Lower leg skin (tissue), 4 donors: ENCODE data around the gene MDM4. TPM values are rescaled to one million over a fixed set of nuclear protein-coding genes. Genes with fewer than 3 reads are reported as not detected.

ENCODE experiments used
- DNase-seq, 2 donors: peaks; one replicate each; pipeline ENCODE4 v3.0.0-alpha.2; 2019; ENCODE audit warnings: low spot score in 2 of 2
- H3K4me3 ChIP-seq: fragments of 200-600 bp; sonication (generic); 2 replicates; pipeline ENCODE4 v1.5.1; 2017; ENCODE audit warnings: mild to moderate bottlenecking, low read depth; ENCODE audit not compliant: poor library complexity, severe bottlenecking
- POLR2A ChIP-seq, 2 donors: fragments of 450-650 bp; IDR thresholded peaks; one replicate each; pipeline ENCODE4 v1.6.1; 2016 to 2017; ENCODE audit warnings: antibody characterized with exemption in 2 of 2, mild to moderate bottlenecking in 1 of 2, moderate library complexity in 1 of 2
- WGBS, 2 donors: methylation state at CpG; one replicate each; pipeline ENCODE4 v1.1.5; 2018; 5-methylcytosine and 5-hydroxymethylcytosine counted together
- intact Hi-C: fragments of 100-400 bp; cut with DNase I; formaldehyde crosslinking; loops from one replicate; pipeline ENCODE4 v1.15.0; 2023; ENCODE audit warnings: low total_unique reads
- total RNA-seq, 4 donors: library from RNA; depleted of rRNA; stranded (reverse); fragments of >200 nt; gene quantifications; one replicate each; pipeline ENCODE4 v1.1.0, GENCODE V29; 2016
- TF ChIP-seq, protein P1 (sequence below), 3 donors: fragments of 450-650 bp; IDR thresholded peaks; one replicate each; pipeline ENCODE4 v1.5.1; 2016; ENCODE audit warnings: antibody characterized with exemption in 3 of 3, mild to moderate bottlenecking in 3 of 3, moderate library complexity in 2 of 3

The MDM4 gene
- total RNA-seq, 4 donors from 2014 or later: 32.4 to 89.0 (median 43.0) TPM

DNA sequence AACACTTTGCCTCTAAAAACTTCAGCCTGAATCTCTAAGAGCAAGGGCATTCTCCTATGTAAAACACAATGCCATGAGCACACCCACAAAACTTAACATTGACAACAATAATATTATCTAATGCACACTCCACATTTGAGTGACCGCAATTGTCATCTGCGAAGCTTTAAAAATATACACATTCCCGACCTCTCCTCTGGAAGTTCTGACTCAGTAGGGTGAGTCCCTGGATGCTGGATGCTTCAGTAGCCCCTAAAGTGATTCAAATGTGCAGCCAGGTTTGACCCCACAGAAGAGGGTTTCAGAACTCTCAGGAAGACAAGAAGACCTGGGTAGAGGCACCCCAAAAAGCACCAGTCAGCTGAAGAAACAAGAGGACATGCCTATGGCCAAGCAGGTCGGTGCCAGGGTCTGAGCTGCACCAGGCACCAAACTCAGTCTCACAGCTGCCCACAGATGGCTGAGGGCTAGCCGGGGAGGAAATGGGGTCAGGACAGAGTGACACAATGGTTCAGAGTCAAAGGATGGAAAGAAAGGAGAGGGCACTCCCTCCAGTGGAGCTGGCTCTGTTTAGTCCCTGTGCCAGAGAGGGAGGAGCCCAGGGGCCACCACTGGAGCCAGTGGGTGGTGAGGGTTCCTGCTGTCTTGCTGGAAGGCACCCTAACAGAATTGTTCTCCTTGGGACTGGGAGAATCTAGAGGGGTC, 39.0 kb upstream of the MDM4 start:
- no peak for DNase-seq
- intact Hi-C loops: no loop called here
- TF ChIP-seq POLR2A (IDR thresholded peaks at IDR 0.05): no peak
- TF ChIP-seq, protein P1, sequence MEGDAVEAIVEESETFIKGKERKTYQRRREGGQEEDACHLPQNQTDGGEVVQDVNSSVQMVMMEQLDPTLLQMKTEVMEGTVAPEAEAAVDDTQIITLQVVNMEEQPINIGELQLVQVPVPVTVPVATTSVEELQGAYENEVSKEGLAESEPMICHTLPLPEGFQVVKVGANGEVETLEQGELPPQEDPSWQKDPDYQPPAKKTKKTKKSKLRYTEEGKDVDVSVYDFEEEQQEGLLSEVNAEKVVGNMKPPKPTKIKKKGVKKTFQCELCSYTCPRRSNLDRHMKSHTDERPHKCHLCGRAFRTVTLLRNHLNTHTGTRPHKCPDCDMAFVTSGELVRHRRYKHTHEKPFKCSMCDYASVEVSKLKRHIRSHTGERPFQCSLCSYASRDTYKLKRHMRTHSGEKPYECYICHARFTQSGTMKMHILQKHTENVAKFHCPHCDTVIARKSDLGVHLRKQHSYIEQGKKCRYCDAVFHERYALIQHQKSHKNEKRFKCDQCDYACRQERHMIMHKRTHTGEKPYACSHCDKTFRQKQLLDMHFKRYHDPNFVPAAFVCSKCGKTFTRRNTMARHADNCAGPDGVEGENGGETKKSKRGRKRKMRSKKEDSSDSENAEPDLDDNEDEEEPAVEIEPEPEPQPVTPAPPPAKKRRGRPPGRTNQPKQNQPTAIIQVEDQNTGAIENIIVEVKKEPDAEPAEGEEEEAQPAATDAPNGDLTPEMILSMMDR (IDR thresholded peaks at IDR 0.05): no peak
- no peak overlapping the region for H3K4me3 ChIP-seq
- WGBS, 2 donors: 60 to 62% methylated on average over 5 of the region's 5 CpGs

DNA sequence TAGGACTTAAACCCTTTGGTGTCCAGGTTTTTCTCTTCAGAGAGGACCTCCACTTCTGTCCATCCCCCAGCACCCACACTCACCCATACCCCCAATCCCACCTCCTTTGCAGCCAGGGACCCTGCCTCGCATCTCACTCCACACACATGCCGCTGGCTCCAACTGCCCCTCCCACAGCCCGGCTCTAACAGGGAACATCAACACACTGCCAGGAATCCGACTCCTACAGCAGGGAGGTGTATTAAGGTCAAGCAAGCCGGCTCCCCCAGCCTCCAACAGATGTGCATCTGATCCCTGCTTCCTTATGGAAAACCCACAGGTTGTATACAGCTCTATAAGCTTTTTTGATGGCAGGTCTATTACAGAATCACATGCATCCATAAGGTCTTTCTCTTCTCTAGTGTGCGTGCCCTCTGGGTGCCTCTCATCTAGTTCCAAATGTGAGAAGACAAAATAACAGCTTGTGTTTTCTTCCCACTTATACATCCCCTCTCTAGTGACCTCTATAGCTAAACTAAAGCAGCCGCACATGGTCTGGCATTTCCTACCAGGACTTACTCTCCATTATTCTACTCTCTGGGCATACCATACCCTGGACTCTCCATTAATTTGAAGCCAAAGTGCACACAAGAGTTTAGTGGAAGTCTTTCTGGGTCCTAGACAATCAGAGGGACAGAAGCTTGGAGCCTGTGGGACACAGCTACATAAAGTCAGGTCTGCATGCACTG, 37.9 kb upstream of the MDM4 start:
- H3K4me3 ChIP-seq: no peak overlapping the region
- no peak for DNase-seq
- 45 to 50% methylated on average over 7 of the region's 7 CpGs for WGBS, 2 donors
- intact Hi-C loops: no loop called here
- TF ChIP-seq POLR2A (IDR thresholded peaks at IDR 0.05): no peak
- TF ChIP-seq, protein P1 (IDR thresholded peaks at IDR 0.05): no peak

DNA sequence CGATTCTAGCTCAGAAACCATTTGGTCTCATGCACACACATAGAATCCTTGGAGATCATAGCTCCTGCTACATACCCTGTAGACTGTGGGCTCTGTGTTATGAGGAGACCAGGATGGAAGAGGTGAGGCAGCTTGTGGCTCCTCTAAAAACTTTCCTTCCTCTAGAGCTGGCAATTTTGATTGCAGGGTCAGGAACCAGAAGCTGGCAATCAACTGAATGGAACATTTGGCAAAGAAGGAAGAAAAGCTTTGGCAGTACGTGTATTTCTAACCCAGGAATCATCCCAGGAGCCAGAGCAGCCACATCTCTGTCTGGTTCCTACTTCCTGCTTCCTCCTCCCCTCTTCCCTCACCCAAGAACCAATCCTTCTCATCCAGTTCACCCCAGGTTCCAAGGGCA, 37.3 kb upstream of the MDM4 start:
- no peak for TF ChIP-seq POLR2A (IDR thresholded peaks at IDR 0.05)
- TF ChIP-seq, protein P1 (IDR thresholded peaks at IDR 0.05): no peak
- WGBS, 2 donors: 45 to 51% methylated on average over 2 of the region's 2 CpGs
- no peak overlapping the region for H3K4me3 ChIP-seq

DNA sequence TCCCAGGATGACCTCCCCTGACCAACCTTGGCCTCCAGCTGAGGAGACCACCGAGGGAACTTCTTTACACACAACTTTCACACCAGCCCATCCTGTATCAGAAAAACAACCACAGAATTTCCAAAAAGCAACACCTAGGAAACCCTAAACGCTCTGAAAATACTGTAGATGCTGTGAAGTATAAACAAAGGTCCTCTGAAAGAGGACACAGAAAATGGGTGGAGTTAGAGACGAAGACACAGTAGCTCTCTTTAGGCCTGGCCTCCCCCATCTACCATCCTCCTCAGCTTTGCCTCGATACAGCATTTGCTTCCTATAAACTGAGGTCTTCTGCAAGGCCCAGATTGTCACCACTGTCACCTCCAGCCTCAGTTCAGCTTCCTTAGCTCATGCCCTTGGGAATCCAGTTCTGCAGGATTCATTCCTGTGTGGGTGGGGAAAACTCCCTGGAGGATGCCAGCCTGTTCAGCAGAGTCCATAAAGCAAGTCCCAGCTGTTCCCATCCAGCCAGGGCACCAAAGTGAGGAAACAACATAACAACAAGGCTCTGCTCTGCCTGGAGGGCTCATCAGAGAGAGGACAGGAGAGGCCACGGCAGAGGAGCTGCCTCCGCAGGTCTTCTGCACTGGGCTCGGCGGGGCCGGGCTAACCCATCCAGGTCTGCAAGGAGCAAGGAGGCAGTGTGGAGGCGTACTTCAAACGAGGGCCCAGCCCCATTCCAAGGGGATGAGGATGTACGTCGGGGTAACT, 36.6 kb upstream of the MDM4 start:
- peak in 1 of 2 donors; percentile 59 for DNase-seq
- intact Hi-C loops: loop anchor here (5.0 kb wide), 1 partner anchor 32 kb away; no protein-coding TSS in a partner anchor
- 44 to 52% methylated on average over 13 of the region's 13 CpGs for WGBS, 2 donors
- no peak overlapping the region for H3K4me3 ChIP-seq
- no peak for TF ChIP-seq POLR2A (IDR thresholded peaks at IDR 0.05)
- TF ChIP-seq, protein P1 (IDR thresholded peaks at IDR 0.05): no peak

More for the DNA sequence above, 37.3 kb upstream of the MDM4 start:
- no peak for DNase-seq
- intact Hi-C loops: no loop called here

DNA sequence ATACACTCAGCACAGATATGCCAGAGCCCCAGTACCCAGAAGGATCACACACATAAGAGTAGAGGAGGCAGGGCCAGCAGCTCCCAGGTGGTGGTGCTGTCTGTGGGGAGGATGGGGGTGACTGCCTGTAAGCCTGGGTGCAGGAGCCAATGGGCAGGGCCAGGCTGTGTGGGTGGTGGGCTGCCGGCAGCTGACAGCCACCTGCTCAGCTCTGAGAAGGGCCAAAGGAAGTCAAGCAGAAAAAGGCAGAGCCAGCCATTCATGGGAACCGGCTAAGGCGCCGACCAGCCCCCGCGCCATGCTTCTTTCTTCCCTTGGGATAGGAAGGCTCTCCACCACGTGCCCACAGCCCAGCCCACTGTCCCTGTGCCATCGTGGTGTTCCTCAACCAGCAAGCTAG, 35.7 kb upstream of the MDM4 start:
- no peak overlapping the region for H3K4me3 ChIP-seq
- WGBS, 2 donors: 57 to 59% methylated on average over 7 to 8 of the region's 8 CpGs
- TF ChIP-seq, protein P1 (IDR thresholded peaks at IDR 0.05): no peak
- no peak for TF ChIP-seq POLR2A (IDR thresholded peaks at IDR 0.05)
- intact Hi-C loops: loop anchor here (5.0 kb wide), 1 partner anchor 33 kb away; no protein-coding TSS in a partner anchor
- no peak for DNase-seq
